Ovary (tissue), 3 donors: ENCODE results near the gene BBX.

Experiments
- CTCF ChIP-seq, 3 donors: fragments of 450-650 bp in 2 of 3; fragments of 200-600 bp in 1 of 3; IDR thresholded peaks; one replicate each; pipeline versions ENCODE4 v1.5.1 to v1.8.0; 2016 to 2022; ENCODE audit warnings: antibody characterized with exemption in 3 of 3, mild to moderate bottlenecking in 1 of 3
- EP300 ChIP-seq: sonication (generic); formaldehyde crosslinking; IDR thresholded peaks from one replicate; pipeline ENCODE4 v1.6.1; 2017; ENCODE audit warnings: antibody characterized with exemption
- POLR2A ChIP-seq: fragments of 450-650 bp; IDR thresholded peaks from one replicate; pipeline ENCODE4 v1.6.1; 2017; ENCODE audit warnings: antibody characterized with exemption, mild to moderate bottlenecking, moderate library complexity
- donor health status: DM: no; HTN: no; CAD: no.

GRCh38 chr3:107581230-107581629 is 58.5 kb downstream of the BBX start:
- TF ChIP-seq CTCF (IDR thresholded peaks at IDR 0.05): no peak
- no peak for TF ChIP-seq EP300
- TF ChIP-seq POLR2A: no peak
